ENCODE data around the gene ALDH1L1.

The ALDH1L1 gene

GRCh38 chr3:126116526-126116925 is 63.9 kb downstream of the ALDH1L1 start:
- no peak for DNase-seq

DNA sequence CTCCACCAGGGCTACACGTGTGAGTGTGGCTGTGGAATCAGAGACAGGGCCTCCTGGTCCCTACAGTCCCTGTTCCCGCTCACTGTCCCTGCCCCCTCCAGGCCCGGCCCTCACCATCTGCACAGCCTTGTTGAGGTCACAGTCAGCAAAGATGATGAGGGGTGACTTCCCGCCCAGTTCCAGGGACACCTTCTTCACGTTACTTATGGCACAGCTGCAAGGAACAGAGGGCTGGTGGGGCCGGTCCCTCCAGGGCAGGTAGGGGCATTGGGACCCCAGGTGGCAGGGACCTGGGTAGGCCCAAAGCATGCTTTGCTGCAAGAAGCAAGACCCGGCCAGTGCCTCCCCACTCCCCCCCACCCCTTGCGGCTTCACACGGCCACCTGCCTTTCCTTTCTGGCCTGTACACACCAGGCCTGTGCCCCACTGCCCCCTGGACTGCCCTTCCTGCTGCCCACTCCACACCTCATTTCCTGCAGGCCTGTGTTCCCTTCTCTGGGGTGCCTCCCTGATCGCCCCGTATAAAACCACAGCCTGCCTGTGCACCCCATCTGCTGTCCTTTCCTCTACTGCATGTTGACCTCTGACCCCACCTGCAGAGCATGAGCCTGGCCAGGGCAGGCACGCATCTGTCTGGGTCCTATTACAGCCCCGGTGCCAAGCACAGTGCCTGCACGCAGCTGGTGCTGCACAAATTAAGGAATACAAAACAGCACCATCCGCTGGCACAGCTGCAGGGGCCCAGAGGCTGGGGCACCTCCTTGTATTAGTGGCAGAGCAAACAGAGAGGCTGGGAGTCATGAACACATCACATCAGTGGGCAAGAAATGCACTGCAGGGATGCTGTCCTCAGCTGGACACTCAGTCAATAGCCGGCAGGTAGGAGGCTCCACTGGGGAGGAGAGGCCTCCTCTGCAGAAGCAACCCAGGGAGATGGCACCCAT is 65.7 kb downstream of the ALDH1L1 start:
- peak; percentile 17 for DNase-seq

GRCh38 chr3:126113733-126114442 is 66.5 kb downstream of the ALDH1L1 start:
- peak; percentile 78 for DNase-seq

DNA sequence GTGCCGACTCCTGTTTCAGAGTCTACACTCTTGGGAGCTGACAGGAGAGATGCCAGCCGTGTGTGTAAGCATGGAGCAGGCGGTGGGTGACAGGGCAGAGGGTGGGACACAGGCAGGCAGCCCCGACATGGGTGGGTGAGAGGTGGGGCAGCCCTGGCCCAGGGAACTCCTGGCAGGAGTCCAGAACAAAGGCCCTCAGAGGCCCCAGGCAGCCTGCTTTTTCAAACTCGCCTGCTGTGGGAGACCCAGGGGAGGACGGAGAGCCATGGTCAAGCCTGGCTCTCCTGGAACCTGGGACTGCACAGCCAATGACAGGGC is 67.2 kb downstream of the ALDH1L1 start:
- DNase-seq: no peak

DNA sequence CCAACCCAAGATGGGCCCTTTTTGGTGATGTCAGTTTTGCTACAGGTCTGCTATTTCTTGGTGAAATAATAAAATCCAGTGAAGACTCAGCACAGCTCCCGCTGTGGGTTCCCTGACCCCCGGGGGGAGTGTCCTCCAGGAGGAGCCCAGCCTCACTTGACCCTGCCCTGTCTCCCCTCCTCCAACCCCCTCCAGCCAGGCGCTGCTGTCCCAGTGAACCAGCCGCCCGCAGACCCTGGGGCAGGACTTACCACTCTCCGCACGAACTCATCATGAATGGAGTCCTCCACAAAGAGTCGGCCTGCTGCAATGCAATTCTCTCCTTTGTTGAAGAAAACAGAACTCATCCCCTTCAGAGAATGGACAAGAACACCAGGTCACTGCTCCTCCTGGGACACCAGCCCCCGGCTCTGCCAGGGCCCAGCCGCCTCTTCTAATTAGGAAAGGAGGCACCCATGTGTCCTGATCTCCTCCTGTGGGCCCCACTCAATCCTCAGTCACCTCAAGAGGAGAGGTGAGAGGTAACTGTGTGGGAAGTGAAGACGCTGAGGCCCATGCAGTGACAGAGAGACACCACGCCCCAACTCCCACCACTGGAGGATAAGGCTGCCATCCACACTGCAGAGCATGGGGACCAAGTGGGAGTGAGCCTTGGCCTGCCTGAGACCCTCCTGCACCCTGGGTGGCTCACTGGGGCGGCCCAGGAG is 67.7 kb downstream of the ALDH1L1 start:
- no peak for DNase-seq

DNA sequence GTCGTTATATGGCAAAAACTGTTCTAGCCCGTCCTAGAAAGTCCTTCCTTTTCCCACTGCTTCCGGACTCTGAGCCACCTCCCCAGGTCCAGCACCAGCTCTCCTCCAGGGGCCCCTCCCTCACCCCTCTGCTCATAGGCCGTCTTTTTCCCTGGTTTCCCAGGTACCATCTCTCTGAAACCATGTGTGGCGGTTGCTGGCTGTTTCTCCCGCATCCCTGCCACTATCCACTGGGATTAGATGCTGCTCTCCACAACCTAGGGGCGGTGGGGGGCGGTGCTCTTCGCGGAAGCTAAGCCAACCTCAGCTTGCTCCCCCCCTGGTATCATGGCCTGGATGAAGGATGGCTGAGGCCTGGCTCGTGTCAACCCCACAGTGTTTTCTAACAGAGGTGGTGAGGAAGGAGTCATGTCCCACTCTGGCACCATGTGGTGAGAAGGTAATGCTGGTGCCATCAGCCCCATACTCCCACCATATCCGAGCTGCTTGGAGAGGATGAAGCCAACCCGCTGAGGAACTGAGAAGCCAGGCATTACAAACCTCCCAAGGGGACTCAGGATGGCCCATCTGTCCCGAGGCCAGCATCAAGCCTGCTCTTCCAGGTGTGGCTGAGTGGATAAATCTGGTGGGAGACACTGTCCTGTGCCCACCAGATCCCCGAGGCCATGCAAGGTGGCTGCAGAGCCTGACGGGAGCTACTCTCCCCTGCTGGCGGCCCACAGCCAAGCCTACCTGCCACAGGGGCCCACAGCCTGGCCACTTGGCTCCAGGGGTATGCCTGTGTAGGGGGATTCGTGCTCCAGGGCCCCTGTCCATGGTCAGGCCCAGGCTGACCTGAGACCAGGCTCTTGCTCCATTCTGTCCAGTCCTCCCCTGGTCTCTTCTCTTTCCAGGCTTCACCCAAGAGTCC is 68.6 kb downstream of the ALDH1L1 start:
- no peak for DNase-seq

- no peak for DNase-seq
Observed at GRCh38 chr3:126111126-126111551, 69.2 kb downstream of the ALDH1L1 start.

GRCh38 chr3:126110431-126111125 is 69.8 kb downstream of the ALDH1L1 start:
- no peak for DNase-seq

DNA sequence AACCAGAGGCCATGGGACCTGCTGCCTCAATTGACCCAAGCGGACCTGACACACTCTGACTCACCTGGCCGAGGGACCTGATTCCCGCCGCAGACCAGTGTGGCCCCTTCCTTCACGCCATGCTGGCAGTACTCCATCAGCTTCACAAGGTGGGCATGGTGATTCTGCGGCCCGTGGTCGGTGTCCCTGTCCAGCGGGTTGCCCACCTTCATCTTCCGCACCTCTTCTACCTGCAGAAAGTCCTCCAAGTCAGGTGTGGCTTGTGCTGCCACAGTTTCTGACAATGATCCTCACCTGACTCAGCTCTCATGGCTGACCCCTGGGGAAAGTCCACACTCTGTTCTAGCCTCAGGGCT is 70.5 kb downstream of the ALDH1L1 start:
- DNase-seq: no peak

DNA sequence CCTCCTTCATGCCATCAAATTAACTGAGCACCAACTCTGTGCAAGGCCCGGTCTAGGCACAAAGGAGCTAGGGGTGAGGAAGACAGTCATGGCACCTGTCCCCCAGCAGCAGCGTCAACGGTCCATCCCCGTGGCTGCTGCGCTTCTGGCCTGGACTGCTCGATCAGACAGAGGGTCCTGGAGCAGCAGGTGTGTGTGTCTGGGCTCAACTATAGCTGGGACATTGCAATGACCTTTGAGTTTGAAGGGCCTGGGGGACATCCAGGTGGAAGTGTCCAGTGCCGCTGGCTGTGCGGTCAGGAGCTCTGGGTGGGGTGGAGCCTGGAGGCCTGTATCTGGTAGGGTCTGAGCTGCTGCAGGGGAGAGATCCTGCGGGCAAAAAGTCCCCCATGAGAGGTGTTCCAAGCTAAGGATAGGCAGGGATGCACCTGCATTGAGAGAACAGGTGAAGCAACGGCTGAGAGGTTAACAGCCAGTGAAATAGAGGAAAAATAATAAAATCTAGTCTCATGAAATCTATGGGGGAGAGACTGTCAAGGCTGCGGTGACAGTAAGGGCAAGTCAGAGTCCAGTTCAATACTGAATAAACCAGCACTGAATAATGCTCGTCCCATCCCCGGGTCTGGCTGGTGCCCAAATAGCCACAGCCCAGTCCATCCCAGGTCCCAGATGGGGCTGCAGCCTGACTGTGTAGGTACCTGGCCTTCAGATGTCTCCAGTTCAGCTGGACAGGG is 71.1 kb downstream of the ALDH1L1 start:
- DNase-seq: no peak

- DNase-seq: no peak
Observed at GRCh38 chr3:126108676-126109050, 71.7 kb downstream of the ALDH1L1 start.

- DNase-seq: no peak
Observed at GRCh38 chr3:126107957-126108675, 72.3 kb downstream of the ALDH1L1 start.

GRCh38 chr3:126107203-126107939 is 73.0 kb downstream of the ALDH1L1 start:
- DNase-seq: no peak

DNA sequence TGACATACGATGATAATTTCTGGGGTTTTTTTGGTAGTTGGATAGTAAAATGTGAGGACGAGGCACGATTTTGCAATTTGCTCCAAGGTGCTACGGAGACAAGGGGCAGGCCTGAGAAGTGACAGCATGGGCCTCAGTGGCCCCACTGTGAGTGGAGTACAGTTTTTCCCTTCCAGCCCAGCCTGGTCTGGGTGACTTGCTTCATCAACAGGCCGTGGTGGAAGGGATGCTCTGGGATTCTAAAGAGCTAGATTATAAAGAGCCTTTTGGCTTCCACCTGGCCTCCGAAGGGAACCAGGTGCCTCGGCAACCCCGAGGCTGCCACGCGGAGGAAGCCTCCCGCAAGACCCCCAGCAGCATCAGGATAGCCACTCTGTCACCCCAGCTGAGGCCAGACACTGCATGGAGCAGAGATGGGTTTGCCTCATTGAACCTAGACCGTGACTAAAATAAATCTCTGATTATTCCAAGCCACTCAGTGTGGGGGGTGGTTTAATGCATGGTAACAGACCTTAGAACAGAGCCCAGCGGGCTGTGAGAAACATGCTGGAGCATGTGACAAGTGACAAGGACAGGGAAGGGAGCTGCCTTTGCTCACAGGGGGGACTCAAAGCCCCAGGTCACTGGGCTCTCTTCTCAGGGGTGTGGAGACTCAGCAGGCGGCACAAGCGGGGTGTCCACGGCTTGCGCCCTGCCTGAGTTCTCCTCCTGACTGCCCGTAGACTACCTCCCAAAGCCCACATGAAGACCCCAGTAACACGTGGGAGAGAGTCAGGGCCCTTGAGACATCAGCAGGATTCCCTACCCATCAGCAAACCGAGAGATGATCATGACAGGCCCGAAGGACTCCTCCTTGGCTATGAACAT is 73.8 kb downstream of the ALDH1L1 start:
- DNase-seq: no peak

GRCh38 chr3:126105691-126106187 is 74.6 kb downstream of the ALDH1L1 start:
- DNase-seq: no peak

GRCh38 chr3:126104742-126105605 is 75.4 kb downstream of the ALDH1L1 start:
- no peak for DNase-seq

DNA sequence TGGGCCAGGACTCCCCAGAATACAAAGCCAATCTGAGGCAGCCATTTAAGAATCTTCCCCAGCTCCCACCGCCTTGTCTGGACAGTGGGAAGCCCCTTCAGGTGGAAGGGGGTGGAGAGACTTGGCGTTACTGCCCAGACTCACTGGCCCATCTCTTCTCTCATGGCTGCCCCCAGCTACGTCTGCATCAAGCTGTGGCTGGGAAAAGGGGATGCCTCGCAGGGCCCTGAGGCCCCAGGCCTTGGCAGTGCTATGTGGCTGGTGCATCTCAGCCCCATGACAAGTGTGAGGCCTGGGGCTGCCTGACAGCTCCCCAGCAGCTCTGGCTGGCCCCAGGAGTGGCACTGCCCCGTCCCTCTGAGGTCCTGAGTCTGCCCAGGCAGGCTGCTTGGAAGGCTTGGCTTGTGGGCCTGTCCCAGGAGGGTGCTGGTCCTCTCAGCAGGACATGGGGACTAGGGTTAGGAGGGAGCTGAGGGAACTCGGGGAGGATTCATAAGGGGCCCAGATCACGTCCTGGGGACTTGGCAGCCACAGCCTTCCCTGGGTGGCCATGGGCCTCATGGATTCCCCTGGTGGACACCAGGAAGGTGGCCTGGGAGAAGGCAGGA is 76.3 kb downstream of the ALDH1L1 start:
- DNase-seq: no peak

All from NCI-H1694 (cell line).